OCI-LY1 (cell line): Measurements from ENCODE around the gene SERGEF.

Experiments used
- EZH2 ChIP-seq: fragments of 200-600 bp; sonication (generic), shearing (Covaris generic); IDR thresholded peaks from 2 replicates; pipeline ENCODE4 v1.8.0; 2017; ENCODE audit warnings: borderline replicate concordance, mixed run types, mild to moderate bottlenecking, antibody characterized with exemption, low read length, moderate library complexity, mixed read lengths
- TF ChIP-seq, protein P1 (sequence below): fragments of 200-600 bp; sonication (generic), shearing (Covaris generic); IDR thresholded peaks from 2 replicates; pipeline ENCODE4 v1.5.1; 2017; ENCODE audit warnings: mild to moderate bottlenecking, antibody characterized with exemption, low read length, moderate library complexity, mixed read lengths

DNA sequence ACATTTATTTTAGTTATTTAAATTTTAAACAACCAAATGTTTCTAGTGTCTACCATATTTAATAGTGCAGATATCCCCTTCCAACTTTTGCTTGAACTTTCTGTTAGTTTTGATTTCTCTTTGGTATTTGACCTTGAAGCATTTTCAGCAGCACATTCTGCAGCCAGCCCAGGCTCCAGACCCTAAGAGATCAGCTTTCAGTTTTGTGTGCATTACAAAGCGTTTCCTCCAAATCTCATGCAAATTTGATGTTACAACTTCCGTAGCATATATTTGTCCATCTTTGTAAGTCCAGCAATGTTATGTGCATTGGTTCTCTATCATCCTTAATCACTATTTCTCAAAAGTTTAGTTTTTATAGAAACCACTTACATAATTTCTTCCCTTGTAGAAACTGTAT is 14.6 kb upstream of the SERGEF start:
- TF ChIP-seq, protein P1, sequence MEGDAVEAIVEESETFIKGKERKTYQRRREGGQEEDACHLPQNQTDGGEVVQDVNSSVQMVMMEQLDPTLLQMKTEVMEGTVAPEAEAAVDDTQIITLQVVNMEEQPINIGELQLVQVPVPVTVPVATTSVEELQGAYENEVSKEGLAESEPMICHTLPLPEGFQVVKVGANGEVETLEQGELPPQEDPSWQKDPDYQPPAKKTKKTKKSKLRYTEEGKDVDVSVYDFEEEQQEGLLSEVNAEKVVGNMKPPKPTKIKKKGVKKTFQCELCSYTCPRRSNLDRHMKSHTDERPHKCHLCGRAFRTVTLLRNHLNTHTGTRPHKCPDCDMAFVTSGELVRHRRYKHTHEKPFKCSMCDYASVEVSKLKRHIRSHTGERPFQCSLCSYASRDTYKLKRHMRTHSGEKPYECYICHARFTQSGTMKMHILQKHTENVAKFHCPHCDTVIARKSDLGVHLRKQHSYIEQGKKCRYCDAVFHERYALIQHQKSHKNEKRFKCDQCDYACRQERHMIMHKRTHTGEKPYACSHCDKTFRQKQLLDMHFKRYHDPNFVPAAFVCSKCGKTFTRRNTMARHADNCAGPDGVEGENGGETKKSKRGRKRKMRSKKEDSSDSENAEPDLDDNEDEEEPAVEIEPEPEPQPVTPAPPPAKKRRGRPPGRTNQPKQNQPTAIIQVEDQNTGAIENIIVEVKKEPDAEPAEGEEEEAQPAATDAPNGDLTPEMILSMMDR = no peak
- no peak for TF ChIP-seq EZH2
